ENCODE results near the gene MNAT1.

- TF ChIP-seq YY1 (IDR thresholded peaks at IDR 0.05; ENCODE audit: low read depth) (no peak), CTCF (IDR thresholded peaks at IDR 0.05) (no peak), FOXJ3 (CRISPR knock-in tag; IDR thresholded peaks at IDR 0.05) (no peak), TCF12 (IDR thresholded peaks at IDR 0.05) (no peak), RCOR1 (IDR thresholded peaks at IDR 0.05; ENCODE audit: low read length) (no peak), TEAD4 (IDR thresholded peaks at IDR 0.05; ENCODE audit: borderline replicate concordance, insufficient read depth) (no peak), SMC3 (IDR thresholded peaks at IDR 0.05; ENCODE audit: low read depth, low read length) (no peak), RAD21 (IDR thresholded peaks at IDR 0.05; ENCODE audit: low read length) (no peak), USF1 (IDR thresholded peaks at IDR 0.05; ENCODE audit: borderline replicate concordance, low read depth) (no peak), POLR2AphosphoS5 (IDR thresholded peaks at IDR 0.05; ENCODE audit: low read depth, low read length) (no peak)
Observed at GRCh38 chr14:60807247-60807646, 72.7 kb downstream of the MNAT1 start.
